ENCODE measurements around the gene PKLR.

- TF ChIP-seq POLR2A (IDR thresholded peaks at IDR 0.05; ENCODE audit: low read depth, low read length), result no peak
- no peak for TF ChIP-seq POLR2AphosphoS5 (IDR thresholded peaks at IDR 0.05; ENCODE audit: low read depth, low read length)
- no peak for TF ChIP-seq TAF1 (IDR thresholded peaks at IDR 0.05; ENCODE audit: borderline replicate concordance, low read depth, low read length)
These were observed 50.4 kb downstream of the PKLR start for GRCh38 chr1:155250633-155251449.
